B cell (primary cell): ENCODE results near the gene CRIP3. TPM values are rescaled to one million over a fixed set of nuclear protein-coding genes. Genes with fewer than 3 reads are reported as not detected.

Experiments used
- ATAC-seq: fragments of 200-7000 bp; cut with Tn5 transposase; one replicate; pipeline ENCODE4 v1.10.0; 2021; ENCODE audit warnings: low read depth, mild to moderate bottlenecking, moderate number of reproducible peaks, moderate library complexity
- CTCF ChIA-PET: fragments of 350-600 bp; sonication (Branson Sonifier 250); formaldehyde crosslinking; loops from one replicate; lab custom pipeline; 2021; ENCODE audit warnings: antibody characterized with exemption, inconsistent platforms; lab: Charles Lee
- POLR2A ChIA-PET: fragments of 350-600 bp; sonication (Branson Sonifier 250); formaldehyde crosslinking; loops from one replicate; lab custom pipeline; 2021; ENCODE audit warnings: antibody characterized with exemption; lab: Charles Lee
- DNase-seq: peaks from one replicate; pipeline ENCODE4 v3.0.0; 2013
- H2AFZ ChIP-seq: 2 replicates; pipeline ENCODE4 v1.6.1; 2012; ENCODE audit warnings: mild to moderate bottlenecking, low read depth, low read length; ENCODE audit not compliant: insufficient read depth, poor library complexity, severe bottlenecking
- H3K27ac ChIP-seq, 2 donors: 1 replicate in 1 of 2; 2 replicates in 1 of 2; pipeline ENCODE4 v1.5.1; 2012 to 2013; ENCODE audit warnings: low read length in 2 of 2, mild to moderate bottlenecking in 2 of 2, moderate library complexity in 1 of 2
- H3K27me3 ChIP-seq, 4 experiments: fragments of 200-600 bp in 1 of 4; sonication (generic) in 1 of 4; replicated peaks in 1 of 4; 1 replicate in 2 of 4; 2 replicates in 2 of 4; pipeline versions ENCODE4 v1.6.1 to v1.7.0; 2013 to 2016; ENCODE audit warnings: low read length in 3 of 4, mild to moderate bottlenecking in 2 of 4, mixed read lengths in 1 of 4, moderate library complexity in 1 of 4; ENCODE audit not compliant: insufficient read depth in 4 of 4, control insufficient read depth in 3 of 4; ENCODE audit errors: control extremely low read depth in 1 of 4
- H3K36me3 ChIP-seq, 2 experiments: replicated peaks in 1 of 2; 1 replicate in 1 of 2; 2 replicates in 1 of 2; pipeline versions ENCODE4 v1.6.1 to v1.7.1; 2013; ENCODE audit warnings: low read length in 1 of 2; ENCODE audit not compliant: insufficient read depth in 2 of 2, control insufficient read depth in 1 of 2; ENCODE audit errors: control extremely low read depth in 1 of 2, extremely low read depth in 1 of 2
- H3K4me1 ChIP-seq, 2 donors: fragments of 200-600 bp in 1 of 2; sonication (generic) in 1 of 2; 1 replicate in 1 of 2; 2 replicates in 1 of 2; pipeline versions ENCODE4 v1.5.1 to v1.6.1; 2013 to 2017; ENCODE audit warnings: low read length in 2 of 2; ENCODE audit not compliant: control insufficient read depth in 2 of 2, insufficient read depth in 2 of 2
- H3K4me2 ChIP-seq: replicated peaks from 2 replicates; pipeline ENCODE3; 2012; ENCODE audit warnings: mild to moderate bottlenecking, low read depth, low read length; ENCODE audit not compliant: poor library complexity, severe bottlenecking
- H3K4me3 ChIP-seq, 5 experiments: fragments of 200-600 bp in 1 of 5; sonication (generic) in 1 of 5; 1 replicate in 3 of 5; 2 replicates in 2 of 5; pipeline versions ENCODE4 v1.5.1 to v1.7.0; 2011 to 2016; ENCODE audit warnings: low read length in 4 of 5, mild to moderate bottlenecking in 4 of 5, low read depth in 2 of 5, control low read depth in 1 of 5, moderate library complexity in 1 of 5; ENCODE audit not compliant: insufficient read depth in 1 of 5; ENCODE audit errors: control extremely low read depth in 1 of 5, extremely low read depth in 1 of 5
- H3K79me2 ChIP-seq: fragments of 200-600 bp; sonication (generic); one replicate; pipeline ENCODE4 v1.6.0; 2016; ENCODE audit warnings: low read length; ENCODE audit not compliant: control insufficient read depth, insufficient read depth
- H3K9ac ChIP-seq: fragments of 200-600 bp; sonication (generic); 2 replicates; pipeline ENCODE4 v1.6.1; 2017; ENCODE audit warnings: mild to moderate bottlenecking, low read length, moderate library complexity
- H3K9me3 ChIP-seq, 3 donors: one replicate each; pipeline versions ENCODE4 v1.6.1 to v1.7.1; 2013; ENCODE audit warnings: low read length in 2 of 3; ENCODE audit not compliant: control insufficient read depth in 2 of 3, insufficient read depth in 1 of 3; ENCODE audit errors: control extremely low read depth in 1 of 3
- H4K20me1 ChIP-seq: 2 replicates; pipeline ENCODE4 v1.6.0; 2012; ENCODE audit warnings: mild to moderate bottlenecking, low read length; ENCODE audit not compliant: insufficient read depth, control insufficient read depth, poor library complexity, severe bottlenecking
- H3K27ac Mint-ChIP-seq: one replicate; pipeline ENCODE4 v1.8.0; 2021; ENCODE audit warnings: mixed read lengths
- H3K27me3 Mint-ChIP-seq: one replicate; pipeline ENCODE4 v1.8.0; 2021; ENCODE audit warnings: mixed read lengths
- H3K4me1 Mint-ChIP-seq: one replicate; pipeline ENCODE4 v1.8.0; 2021; ENCODE audit warnings: mixed read lengths
- H3K4me3 Mint-ChIP-seq: one replicate; pipeline ENCODE4 v1.8.0; 2021; ENCODE audit warnings: mixed read lengths
- H3K9me3 Mint-ChIP-seq: one replicate; pipeline ENCODE4 v1.8.0; 2022; ENCODE audit warnings: mixed read lengths; ENCODE audit not compliant: insufficient read depth
- EZH2 ChIP-seq: IDR thresholded peaks from 2 replicates; pipeline ENCODE4 v1.6.1; 2012; ENCODE audit warnings: borderline replicate concordance, low read depth, mild to moderate bottlenecking, moderate library complexity, low read length; ENCODE audit not compliant: insufficient read depth, poor library complexity, severe bottlenecking
- WGBS: methylation state at CpG from one replicate; pipeline ENCODE4 v1.1.5; 2013; ENCODE audit warnings: missing lambda C conversion rate; ENCODE audit not compliant: insufficient coverage; 5-methylcytosine and 5-hydroxymethylcytosine counted together
- intact Hi-C: fragments of 100-400 bp; cut with micrococcal nuclease; formaldehyde crosslinking; loops from one replicate; pipeline ENCODE4 v1.10.0; 2022
- polyA plus RNA-seq: library from polyadenylated mRNA; depleted of rRNA; stranded (reverse); fragments of >200 nt; gene quantifications from 2 replicates; pipeline ENCODE4 v1.2.3, GENCODE V29; 2012
- total RNA-seq, 2 donors: library from RNA; stranded (reverse); fragments of 120-200 nt in 1 of 2; gene quantifications; 1 replicate in 1 of 2; 2 replicates in 1 of 2; pipeline versions ENCODE4 v1.2.3 to v1.2.4, GENCODE V29; 2013 to 2022
- TF ChIP-seq, protein P1 (sequence below): fragments of 200-600 bp; IDR thresholded peaks from one replicate; pipeline ENCODE4 v1.8.0; 2022; ENCODE audit warnings: antibody characterized with exemption, mild to moderate bottlenecking

CRIP3 gene
- total and polyA plus RNA-seq, 2 donors (not counting 1 experiment from before 2014, with no cell fraction given): 25.8 to 64.6 TPM

DNA sequence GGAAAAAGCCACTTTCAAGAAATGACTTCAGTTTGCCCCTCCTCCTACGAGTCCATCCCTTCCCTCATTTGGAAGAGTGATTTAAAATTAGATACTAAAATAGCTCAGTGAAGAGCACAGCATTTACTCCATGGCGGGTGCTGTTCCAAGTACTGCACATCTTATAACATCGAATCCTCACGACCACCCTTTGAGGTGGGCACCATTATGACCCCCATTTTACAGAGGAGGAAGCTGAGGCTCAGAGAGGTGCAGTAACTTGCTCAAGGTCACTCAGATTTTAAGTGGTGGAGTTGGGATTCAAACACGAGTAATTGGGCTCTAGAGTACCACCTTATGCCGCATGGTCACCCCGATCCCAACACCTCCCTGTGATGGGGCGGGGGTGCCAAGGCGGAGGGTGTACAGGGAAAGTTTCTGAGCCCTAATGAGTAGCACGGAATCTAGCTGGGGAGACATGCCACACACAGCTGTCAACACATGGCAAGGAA lies 39.8 kb downstream of the CRIP3 start:
- H3K27me3 Mint-ChIP-seq: peaks cover 5% of the 10 kb centered on the region
- Histone ChIP-seq H3K9ac (no peak overlapping the region), H3K79me2 (no peaks in the 10 kb centered on the region), H3K4me1 (peaks cover 26 to 34% of the 10 kb centered on the region in 2 donors), H4K20me1 (no peaks in the 10 kb centered on the region), H2AFZ (no peak overlapping the region), H3K27ac (no peak overlapping the region), H3K4me3 (peak overlapping the region in 1 of 5 experiments; percentile 44), H3K27me3 (peaks cover 0 to 11% (median 5%) of the 10 kb centered on the region in 4 experiments), H3K9me3 (peaks cover 0 to 7% (median 0%) of the 10 kb centered on the region in 3 donors), H3K36me3 (no peaks in the 10 kb centered on the region), H3K4me2 (peak overlapping the region; percentile 86)
- H3K4me1 Mint-ChIP-seq: peaks cover 40% of the 10 kb centered on the region
- CTCF ChIA-PET: interaction anchor here (0.7 to 2.7 kb wide), 9 partner anchors 8 to 238 kb away, joined by 3 to 11 read pairs (median 3); partner anchors contain the start of gene CRIP3
- TF ChIP-seq, protein P1, sequence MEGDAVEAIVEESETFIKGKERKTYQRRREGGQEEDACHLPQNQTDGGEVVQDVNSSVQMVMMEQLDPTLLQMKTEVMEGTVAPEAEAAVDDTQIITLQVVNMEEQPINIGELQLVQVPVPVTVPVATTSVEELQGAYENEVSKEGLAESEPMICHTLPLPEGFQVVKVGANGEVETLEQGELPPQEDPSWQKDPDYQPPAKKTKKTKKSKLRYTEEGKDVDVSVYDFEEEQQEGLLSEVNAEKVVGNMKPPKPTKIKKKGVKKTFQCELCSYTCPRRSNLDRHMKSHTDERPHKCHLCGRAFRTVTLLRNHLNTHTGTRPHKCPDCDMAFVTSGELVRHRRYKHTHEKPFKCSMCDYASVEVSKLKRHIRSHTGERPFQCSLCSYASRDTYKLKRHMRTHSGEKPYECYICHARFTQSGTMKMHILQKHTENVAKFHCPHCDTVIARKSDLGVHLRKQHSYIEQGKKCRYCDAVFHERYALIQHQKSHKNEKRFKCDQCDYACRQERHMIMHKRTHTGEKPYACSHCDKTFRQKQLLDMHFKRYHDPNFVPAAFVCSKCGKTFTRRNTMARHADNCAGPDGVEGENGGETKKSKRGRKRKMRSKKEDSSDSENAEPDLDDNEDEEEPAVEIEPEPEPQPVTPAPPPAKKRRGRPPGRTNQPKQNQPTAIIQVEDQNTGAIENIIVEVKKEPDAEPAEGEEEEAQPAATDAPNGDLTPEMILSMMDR: no peak
- no peak for TF ChIP-seq EZH2
- H3K27ac Mint-ChIP-seq: peak overlapping the region; percentile 37
- DNase-seq (no peak), ATAC-seq (no peak)
- 84% methylated on average over 6 of the region's 10 CpGs for WGBS
- POLR2A ChIA-PET: interaction anchor here (0.6 kb wide), 1 partner anchor 391 kb away, joined by 4 read pairs; no protein-coding TSS in a partner anchor
- no peaks in the 10 kb centered on the region for H3K9me3 Mint-ChIP-seq
- H3K4me3 Mint-ChIP-seq: peak overlapping the region; percentile 80
- intact Hi-C loops: loop anchor here (5.0 kb wide), 1 partner anchor 188 kb away; the partner anchor contains the start of gene DLK2

DNA sequence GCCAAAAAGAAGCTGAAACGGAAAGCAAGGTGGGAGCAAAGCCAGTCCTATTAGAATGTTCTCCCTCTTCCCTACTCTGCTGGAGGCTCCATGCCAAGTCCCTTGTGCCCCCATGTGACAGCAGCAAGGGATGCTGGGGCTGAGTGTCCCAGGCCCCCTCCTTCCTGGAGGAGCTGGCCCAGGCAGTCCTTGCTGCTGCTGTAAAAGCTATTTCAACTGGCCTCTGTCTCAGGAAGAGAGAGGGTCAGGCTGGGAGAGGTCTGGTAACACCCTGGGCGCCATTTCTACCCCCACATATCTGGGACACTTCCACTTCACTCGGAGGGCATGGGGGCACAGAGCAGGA lies 40.3 kb downstream of the CRIP3 start:
- Mint-ChIP-seq H3K27ac (no peak overlapping the region), H3K4me3 (peak overlapping the region; percentile 26), H3K4me1 (peaks cover 42% of the 10 kb centered on the region), H3K9me3 (no peaks in the 10 kb centered on the region), H3K27me3 (peaks cover 8% of the 10 kb centered on the region)
- TF ChIP-seq, protein P1: no peak
- TF ChIP-seq EZH2: no peak
- intact Hi-C loops: loop anchor here (5.0 kb wide), 1 partner anchor 189 kb away; the partner anchor contains the start of gene DLK2
- WGBS: 70% methylated on average over 2 of the region's 3 CpGs
- ChIA-PET POLR2A (interaction anchor here (0.6 kb wide), 1 partner anchor 390 kb away, joined by 4 read pairs; no protein-coding TSS in a partner anchor), CTCF (interaction anchor here (0.9 to 2.7 kb wide), 5 partner anchors 8 to 130 kb away, joined by 3 to 11 read pairs (median 3); no protein-coding TSS in a partner anchor)
- Histone ChIP-seq H3K79me2 (no peaks in the 10 kb centered on the region), H3K27me3 (peaks cover 0 to 11% (median 5%) of the 10 kb centered on the region in 4 experiments), H4K20me1 (no peaks in the 10 kb centered on the region), H3K27ac (no peak overlapping the region), H3K4me2 (no peak overlapping the region), H3K9me3 (peaks cover 0 to 7% (median 0%) of the 10 kb centered on the region in 3 donors), H3K9ac (no peak overlapping the region), H3K4me1 (peaks cover 26 to 34% of the 10 kb centered on the region in 2 donors), H3K36me3 (no peaks in the 10 kb centered on the region), H3K4me3 (no peak overlapping the region), H2AFZ (no peak overlapping the region)
- DNase-seq (no peak), ATAC-seq (no peak)
